Renal cortex interstitium (tissue), 11 donors: ENCODE results near the gene SMG1. TPM values are rescaled to one million over a fixed set of nuclear protein-coding genes. Genes with fewer than 3 reads are reported as not detected.

Experiments used
- DNase-seq, 11 donors: peaks; one replicate each; pipeline ENCODE4 v3.0.0-alpha.2; 2013; ENCODE audit warnings: low read depth in 9 of 11, low spot score in 4 of 11; ENCODE audit errors: extremely low read depth in 1 of 11
- polyA plus RNA-seq, 3 donors: library from polyadenylated mRNA; unstranded; fragments of 120-200 nt; gene quantifications; one replicate each; pipeline ENCODE4 v1.2.1, GENCODE V29; 2013; ENCODE audit not compliant: insufficient read length in 3 of 3

Gene SMG1
- polyA plus RNA-seq, 3 donors = 56.8 to 71.6 (median 60.6) TPM

DNA sequence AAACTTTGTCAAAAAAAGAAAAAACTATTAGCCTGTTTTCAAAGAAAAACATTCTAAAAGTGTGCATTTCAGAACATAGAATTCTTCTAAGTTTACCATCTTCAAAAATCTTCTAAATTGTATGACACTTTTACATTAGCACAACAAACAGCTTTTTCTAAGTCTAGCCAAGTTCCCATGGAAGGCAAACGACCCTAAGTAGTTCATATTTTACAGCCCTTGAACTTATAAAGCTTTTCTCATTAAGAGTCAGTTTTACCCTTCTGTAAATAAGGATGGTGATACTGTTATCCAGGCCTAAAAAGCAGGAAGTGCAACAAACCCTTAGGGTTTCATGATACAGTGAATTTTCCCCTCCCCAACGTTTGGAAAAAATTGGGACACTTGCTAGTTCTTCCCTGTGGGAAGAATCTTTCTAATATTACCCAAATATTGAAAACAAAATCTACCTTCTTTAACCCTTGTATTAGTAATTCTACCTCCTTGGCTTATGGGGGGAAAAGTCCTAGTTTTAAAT lies 120.9 kb downstream of the SMG1 start:
- DNase-seq = no peak

DNA sequence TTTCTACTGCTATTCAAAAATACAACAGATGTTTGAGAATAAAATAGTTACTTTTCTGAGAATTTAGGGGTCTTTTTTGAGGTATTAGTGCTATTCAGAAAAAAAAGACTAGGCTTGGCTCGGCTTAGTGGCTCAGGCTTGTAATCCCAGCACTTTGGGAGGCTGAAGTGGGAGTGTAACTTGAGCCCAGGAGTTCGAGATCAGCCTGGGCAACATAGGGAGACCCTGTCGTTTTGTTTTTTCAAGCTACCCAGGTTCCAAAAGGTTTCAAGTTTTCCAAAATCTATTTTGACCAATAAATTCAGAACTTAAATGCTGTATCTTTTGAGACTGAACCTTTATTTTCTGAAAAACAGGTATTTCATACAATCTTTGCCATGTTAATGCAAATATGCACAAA lies 121.7 kb downstream of the SMG1 start:
- DNase-seq = no peak

DNA sequence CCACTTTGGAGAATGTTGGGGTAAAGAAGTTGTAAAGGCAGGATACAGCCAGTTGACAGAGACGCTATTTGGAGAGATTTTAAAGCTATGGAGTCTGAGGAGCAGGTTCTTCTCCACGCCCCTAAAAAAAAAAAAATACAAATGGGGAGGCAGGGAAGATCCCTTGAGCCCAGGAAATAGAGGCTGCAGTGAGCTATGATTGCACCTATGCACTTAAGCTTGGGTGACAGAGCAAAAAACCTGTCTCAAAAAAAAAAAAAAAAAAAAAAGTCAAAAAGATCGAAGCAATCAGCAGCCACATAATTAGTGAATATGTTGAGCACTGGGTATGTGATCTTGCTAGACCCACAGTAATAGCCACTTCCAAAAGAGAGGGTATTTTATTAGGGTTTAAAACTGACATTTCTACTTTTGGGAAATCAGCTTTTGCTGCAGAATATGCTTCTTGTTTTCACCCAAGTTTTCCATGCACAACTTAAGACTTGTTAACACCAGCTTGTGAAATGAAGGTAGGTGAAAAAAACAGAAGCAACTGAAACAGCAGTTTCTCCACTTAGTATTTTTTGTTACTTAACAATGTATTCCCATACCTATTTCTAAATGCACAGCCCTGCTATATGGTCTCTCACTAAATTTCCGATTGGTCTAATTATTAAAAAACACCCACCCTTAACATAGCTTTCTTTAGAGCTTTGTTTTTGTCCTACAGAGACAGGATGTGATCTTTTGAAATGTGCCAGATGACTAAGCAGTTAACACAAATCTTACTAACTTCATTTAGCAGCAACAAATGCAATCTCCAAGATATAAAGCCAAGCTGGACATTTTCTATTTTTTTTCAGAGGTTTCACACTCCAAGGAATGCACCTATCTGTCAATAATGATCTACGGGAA lies 122.4 kb downstream of the SMG1 start:
- no peak for DNase-seq

DNA sequence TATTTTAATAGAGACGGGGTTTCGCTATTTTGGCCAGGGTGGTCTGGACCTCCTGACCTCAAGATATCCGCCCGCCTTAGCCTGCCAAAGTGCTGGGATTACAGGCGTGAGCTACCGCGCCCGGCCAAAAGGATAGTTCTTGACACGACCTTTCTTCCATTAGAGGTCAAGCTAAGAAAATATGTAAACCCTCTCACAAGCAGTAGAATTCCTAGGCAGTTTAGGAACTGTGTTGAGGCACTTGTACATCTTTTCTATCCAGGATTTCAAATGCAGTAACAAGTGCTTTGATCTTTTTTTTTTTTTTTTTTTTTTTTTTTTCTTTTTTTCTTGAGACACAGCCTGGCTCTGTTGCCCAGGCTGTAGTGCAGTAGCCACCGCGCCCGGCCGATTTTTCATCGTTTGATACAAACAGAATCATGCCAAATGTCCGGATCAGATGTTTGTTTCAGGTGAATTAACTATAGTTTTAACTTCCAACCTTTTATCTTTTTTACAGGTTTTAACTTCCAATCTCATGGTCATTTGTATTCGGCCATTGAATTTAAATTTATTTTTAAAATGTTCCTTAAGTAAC lies 123.4 kb downstream of the SMG1 start:
- no peak for DNase-seq

DNA sequence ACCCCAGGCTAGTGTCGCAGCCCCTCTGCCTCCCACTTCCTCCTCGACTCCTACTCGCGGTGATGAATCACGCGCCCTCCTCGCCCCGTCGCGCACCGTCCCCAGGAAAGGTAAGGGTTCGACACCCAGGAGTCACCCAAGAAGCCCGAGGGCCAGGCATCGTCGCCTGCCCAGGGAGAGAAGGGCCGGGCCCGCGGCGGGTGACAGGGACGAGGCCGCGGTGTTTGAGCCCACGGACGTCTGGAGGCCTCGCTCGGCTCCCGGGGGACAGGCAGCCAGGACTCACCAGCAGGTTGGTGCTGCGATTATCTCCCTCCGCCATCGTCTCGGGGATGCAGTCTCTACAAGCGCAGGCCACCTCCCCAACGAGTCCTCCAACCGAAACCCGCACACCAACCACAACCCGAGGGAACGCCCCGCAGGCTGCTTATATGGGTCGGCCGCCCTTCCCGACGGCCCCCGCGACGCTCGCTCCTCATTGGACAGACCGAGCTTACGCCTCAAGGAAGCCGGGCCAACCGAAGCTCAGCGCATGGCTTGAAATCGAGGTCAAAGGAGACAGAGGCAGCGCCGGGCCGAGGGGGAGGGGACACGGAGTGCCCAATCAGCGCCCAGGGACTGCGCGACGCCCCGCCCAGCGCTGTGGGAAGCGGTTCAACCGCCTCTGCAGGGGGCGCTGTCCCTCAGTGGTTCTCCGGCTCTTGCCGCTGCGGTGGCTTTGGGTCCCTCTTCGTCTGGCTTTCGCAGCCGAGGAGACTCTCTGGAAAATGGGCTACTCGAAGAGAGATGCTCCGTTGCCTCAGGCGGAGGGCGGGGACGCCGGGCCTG lies 124.8 kb downstream of the SMG1 start, which contains the start of gene ARL6IP1:
Gene ARL6IP1, minus strand, starts transcription at position 405 of the 828 bp plus-strand sequence. Its CDS starts 83 bp downstream, at position 322.
- DNase-seq = peak; percentile 96 to 100 (median 99)

DNA sequence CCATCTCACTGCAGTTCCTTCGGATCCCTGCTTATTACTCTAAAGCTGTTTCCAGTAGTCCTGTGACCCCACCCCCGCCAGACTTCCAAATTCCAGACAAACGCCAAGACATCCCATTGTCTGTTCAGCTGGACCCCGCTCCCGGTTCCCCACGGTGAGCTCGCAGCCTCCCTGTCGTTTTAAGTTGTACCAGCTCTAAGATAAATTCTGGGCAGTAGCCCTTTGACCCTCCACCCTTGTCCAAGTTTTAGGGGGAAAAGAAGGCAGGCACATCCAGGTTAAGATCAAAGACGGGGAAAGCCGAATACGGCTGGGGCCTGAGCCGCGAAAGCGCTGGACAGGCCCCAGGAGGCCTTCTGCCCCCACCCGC lies 125.4 kb downstream of the SMG1 start:
- DNase-seq = no peak

DNA sequence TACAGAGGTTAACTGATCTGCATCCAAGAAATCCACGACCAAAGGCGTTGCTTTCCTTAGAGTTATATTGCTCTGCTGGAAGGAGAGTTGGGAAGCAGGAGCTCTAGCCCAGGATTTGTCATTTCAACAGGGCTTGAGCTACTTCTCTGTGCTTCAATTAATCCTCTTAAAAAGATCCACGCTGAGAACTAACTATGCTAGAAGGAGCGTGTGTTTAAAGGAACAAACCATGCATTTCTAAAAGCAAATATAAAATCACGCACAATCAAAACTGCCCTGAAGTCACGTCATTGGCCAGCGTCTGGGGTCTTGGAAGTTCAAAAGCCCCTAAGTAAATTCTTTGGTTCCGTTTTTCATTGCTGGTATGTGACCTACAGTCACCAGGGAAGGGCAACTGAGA lies 125.9 kb downstream of the SMG1 start:
- no peak for DNase-seq

DNA sequence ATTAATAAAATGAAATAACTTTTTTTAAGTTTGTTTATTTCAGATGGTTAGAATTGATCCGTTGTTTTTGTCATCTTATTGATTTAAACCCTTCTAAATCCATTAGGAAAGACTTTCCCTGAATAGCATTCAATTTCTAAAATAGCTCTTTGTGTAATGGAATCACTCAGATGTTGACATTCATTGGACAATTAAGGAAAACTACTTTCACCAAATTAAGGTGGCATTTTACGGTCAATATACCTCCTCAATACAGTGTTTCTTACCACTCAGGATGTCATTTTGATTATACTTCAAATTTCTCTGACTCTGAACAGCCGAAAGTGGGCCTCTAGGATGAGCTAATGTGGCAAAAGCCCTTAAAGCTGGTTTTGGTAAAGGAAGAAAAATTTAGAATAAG lies 126.7 kb downstream of the SMG1 start:
- DNase-seq = no peak

DNA sequence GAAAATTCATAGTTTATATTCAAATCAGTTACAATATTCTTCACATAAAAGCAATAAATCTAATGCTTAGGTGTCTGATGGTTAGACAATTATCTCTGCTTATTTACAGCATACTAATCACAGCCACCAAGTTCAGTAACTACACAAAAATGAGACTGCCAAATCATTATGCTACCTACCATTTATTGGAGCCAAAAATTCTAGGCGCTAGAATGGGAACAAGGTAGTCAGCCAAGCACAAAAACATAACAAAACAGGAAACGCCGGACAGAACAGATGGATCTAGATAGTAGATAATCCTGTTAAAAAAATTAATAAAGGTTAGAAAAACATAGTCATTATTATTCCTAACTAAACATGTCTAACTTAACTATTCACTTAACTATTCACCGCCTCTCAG lies 128.5 kb downstream of the SMG1 start:
- no peak for DNase-seq

DNA sequence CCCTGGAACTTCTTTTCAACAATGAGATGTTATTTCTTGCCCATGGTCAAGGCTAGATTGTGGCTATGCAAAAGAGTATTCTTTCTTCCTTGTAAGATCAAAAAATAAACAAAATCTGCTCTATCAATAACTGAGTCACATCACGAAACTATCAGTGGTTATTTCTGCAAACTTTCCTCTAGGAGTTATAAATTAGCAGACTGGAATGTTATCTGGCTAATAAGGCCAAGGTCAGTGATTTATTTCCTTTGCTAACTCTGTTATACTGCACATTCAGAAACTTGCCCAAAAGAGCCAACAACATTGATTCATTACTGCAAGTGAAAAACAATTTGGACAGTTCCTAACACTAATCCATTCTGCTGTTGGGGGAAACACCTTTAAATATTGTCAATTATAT lies 129.8 kb downstream of the SMG1 start:
- no peak for DNase-seq

DNA sequence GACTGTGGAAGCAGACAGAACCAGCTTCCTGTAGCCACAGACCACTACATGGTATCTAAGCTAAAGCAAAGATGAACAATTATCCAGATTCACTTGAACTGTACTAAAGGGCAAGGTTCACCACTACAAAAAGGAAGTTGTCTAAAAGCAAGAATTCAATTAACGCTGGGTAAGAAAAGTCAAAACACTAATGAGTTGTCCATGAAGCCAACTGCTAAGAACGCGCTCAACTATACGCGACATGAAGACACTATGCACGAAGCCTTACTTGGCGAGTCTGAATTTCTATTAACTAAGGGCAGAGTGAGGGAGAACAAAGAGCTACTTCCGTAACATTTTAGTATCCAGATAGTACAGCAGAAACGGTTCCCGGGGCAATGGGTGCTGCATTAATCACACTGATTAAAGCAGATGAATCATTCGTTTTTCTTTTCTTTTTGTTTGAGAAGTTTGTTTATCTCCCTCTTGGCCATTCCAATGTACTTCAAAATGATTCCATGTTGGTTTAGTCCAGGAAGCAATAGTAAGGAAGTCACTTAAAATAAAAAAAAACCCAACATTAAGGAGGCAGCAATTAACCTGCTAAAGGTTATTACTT lies 133.3 kb downstream of the SMG1 start:
- DNase-seq = no peak

DNA sequence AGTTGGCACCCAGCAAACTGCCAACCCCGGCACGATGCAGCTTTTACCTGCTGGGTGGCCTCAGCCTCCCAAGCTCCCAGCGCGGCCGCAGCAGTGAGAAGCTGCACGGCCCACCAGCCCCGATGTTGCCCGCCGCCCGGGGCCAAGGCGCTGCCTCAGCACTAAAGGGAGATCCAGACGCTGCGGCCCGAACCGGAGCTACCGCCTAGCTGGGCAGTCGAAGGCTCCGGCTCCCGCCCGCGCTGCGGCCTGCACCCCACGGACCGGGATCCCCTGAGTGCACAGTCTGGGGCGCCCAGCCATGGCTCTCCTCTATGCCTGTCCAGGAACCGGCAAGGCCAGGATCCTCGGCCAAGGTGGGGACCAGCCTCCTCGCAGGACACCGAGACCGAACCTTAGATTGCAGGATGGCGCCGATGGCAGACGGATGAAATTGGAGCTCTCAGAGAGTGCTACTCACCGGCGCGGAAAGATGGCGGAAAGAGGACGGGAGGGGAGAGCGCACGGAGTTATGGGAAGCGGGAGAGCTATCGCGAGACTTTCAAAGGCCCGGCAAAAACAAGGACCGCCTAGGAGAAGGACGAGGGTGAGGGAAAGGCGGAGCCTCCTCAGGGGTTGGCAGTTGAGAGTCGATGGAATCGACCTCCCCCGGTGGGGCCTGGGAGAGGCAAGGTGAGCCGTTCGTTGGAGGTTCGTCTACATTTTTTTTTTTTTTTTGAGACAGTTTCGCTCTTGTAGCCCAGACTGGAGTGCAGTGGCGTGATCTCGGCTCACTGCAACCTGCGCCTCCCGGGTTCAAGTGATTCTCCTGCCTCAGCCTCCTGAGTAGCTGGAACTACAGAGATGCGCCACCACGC lies 136.1 kb downstream of the SMG1 start, which contains the start of gene RPS15A:
Gene RPS15A, minus strand, starts transcription at position 485 of the 857 bp plus-strand sequence. CDS start 1,221 bp downstream, outside the sequence.
- DNase-seq = peak; percentile 91 to 99 (median 95)

DNA sequence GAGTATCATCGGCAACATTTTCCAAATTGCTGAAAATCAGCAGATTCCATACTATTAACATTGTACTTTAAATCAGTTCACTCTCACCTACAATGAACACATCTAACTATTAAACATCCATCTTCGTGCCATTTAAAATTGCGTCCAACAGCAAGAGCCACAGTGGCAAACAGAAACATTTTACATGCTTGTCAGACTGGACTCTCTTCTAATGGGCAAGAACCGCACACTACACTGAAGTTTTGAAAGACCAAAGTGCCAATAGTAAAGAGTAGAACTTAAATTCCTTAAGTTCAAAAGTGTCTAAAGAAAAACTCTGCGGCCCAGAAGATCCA lies 136.7 kb downstream of the SMG1 start:
- no peak for DNase-seq

DNA sequence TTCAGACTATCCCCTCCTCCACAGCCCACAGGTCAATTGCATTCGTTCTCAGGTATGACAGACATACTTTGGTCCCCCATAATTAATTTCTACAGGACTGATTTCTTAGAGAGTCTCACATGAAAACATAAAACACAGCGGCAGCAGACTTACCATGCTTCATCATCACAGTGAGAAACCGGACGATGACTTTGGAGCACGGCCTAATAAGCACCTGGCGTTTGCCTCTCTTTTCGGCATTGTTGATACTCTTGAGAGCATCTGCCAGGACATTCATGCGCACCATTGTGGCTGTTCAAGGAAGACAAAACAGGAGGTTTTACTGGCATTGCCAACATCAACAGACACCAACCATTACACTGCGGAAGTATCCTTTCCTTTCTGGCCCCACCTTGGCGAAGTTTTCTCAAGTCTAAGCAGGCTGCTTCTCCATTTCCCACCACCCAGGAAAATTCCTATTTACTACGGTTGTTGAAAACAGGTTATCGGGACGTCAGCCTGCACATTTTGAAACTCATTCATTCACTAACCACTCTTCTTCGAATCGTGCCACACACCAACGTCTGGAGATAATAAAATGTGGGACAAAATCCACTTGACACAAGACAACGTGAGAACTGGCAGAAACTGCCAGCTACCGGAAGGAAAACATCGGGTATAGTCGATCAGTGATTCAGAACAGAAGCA lies 137.2 kb downstream of the SMG1 start:
- DNase-seq = no peak

DNA sequence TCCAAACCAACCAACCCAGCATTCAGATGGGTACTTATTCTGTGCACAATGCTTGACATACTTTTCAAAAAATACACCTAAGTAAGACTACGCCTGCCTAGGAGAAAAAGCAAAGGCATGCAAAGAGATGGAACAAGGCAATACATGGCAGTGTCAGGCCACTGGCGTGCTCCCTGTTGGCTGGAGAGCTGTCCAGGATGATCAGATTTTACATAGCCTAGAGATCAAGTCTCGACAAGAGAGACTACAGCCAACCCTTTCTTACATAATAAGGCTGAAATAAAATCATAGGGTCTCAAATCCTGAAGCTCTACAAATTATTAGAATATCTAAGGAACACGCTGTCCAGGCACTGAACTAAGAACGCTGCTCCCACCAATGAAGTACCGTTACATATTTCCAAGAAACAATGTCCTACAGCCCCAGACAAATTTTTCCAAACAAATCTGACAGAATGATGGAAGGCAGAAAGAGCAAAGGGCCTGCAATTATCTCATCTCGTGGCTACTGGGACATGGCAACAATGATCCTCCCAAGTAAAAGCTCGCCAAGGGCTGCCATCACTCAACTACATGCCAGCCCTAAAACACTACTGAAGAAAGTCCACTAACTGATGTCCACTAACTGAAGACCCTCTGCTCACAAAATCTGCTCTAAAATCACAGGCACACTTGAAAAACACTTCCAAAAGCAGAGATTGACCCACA lies 141.1 kb downstream of the SMG1 start:
- no peak for DNase-seq

DNA sequence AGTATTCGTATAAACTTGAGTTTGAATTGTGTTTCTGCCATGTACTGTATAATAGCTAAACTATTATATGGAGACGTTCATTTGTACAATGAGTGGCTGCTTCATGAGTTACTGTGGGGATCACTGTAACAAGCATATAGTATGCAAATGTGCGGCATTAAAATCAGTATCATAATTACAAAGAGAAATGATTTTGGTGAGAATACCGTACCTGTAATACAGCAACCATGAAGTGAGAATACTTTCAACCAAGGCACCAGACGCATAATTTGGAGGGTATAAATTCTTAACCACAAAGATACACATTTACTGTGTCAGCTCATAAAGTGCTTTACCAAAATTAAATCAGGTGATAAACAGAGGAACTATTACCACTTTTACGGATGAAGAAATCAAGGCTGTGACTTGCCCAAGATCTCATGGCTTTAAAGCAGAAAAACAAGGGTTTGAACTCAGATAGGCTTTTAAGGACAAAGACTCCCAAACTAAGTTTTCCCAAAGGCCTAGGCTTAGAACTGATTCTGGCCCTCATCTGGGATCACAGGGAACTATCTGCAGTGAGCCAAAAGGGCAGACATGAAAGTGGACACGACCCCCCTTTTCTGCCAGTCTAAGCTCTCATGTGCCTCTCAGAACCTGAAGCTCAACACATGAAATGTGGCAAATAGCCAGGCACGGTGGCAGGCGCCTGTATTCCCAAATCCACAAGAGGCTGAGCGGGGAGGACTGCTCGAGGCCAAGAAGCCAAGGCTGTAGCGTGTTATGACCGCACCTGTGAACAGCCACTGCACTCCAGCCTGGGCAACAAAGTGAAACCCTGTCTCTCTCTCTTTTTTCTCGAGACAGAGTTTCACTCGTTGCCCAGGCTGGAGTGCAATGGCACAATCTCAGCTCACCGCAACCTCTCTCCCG lies 142.5 kb downstream of the SMG1 start:
- DNase-seq = no peak
